ENCODE data around the gene PROC.
"Not testable (repeated sequence)": the region's sequence is repeated elsewhere in the genome, so short reads cannot be mapped to it uniquely, and the experiment has no call there.

PROC gene

GRCh38 chr2:127407661-127408003 is 10.6 kb upstream of the PROC start:
- DNase-seq (ENCODE audit: extremely low read depth, low read depth): no peak
- no peak overlapping the region for H3K4me3 ChIP-seq (replicated peaks; ENCODE audit: low read depth, low read length)
- TF ChIP-seq CTCF (IDR thresholded peaks at IDR 0.05; ENCODE audit: low read depth, low read length, missing control alignments): no peak

GRCh38 chr2:127408004-127408806 is 10.0 kb upstream of the PROC start:
- TF ChIP-seq CTCF (IDR thresholded peaks at IDR 0.05; ENCODE audit: low read depth, low read length, missing control alignments): no peak
- DNase-seq (ENCODE audit: extremely low read depth, low read depth): peak; percentile 46
- peak overlapping the region; percentile 33 for H3K4me3 ChIP-seq (replicated peaks; ENCODE audit: low read depth, low read length)

- no peak for DNase-seq (ENCODE audit: extremely low read depth, low read depth)
- no peak for TF ChIP-seq CTCF (IDR thresholded peaks at IDR 0.05; ENCODE audit: low read depth, low read length, missing control alignments)
- no peak overlapping the region for H3K4me3 ChIP-seq (replicated peaks; ENCODE audit: low read depth, low read length)
These were observed 9.5 kb upstream of the PROC start for GRCh38 chr2:127408807-127409099.

DNA sequence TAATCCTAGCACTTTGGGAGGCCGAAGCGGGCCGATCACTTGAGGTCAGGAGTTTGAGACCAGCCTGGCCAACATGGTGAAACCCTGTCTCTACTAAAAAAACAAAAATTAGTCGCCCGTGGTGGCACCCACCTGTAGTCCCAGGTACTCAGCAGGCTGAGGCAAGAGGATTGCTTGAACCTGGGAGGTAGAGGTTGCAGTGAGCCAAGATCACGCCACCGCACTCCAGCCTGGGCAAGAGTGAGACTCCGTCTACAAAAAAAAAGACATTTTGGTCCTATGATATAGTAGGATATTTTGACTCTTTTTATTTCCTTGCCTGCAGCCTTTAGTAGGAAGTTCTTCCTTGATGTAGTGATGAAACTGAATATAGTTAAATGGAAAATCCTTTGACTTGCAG is 8.5 kb upstream of the PROC start:
- not testable (repeated sequence) for H3K4me3 ChIP-seq (replicated peaks; ENCODE audit: low read depth, low read length); DNase-seq (ENCODE audit: extremely low read depth, low read depth)

DNA sequence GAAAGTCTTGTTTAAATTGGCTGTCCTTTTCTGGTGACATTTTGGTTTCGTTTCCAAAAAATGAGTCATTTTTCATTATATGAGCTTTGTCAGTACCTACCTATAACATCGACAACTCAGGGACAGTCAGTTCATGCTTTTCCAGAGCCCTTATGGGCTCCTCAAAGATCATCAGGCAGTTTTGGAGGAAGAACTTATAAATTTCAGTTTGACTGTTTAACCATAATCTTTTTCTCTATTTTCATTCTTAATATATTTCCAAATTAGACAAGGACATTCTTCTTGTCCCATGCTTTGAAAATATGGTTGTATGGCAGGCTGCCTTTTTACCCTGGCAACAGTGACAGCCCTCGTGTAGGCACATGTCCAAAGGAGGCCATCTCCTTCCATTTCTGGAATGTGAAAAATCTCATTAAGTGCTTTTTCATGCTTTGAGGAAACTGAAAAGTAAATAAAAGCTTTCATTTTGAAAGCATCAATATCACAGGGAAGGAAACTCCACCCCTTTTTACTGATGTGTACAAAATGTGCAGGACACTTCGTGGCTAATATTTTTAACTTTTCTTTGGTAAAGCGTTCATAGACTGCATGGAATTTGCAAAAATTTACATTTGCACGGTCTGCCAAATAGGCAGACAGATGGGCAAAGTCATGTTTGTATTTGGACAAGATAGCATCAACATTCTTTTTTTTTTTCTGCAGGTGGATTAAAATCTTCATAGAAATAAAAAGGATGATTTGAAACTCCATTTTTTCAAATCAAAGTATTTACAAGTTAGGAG is 7.2 kb upstream of the PROC start:
- no peak for TF ChIP-seq CTCF (IDR thresholded peaks at IDR 0.05; ENCODE audit: low read depth, low read length, missing control alignments)
- DNase-seq (ENCODE audit: extremely low read depth, low read depth): peak; percentile 68
- H3K4me3 ChIP-seq (replicated peaks; ENCODE audit: low read depth, low read length): no peak overlapping the region

GRCh38 chr2:127411653-127412369 is 6.4 kb upstream of the PROC start:
- no peak for TF ChIP-seq CTCF (IDR thresholded peaks at IDR 0.05; ENCODE audit: low read depth, low read length, missing control alignments)
- DNase-seq (ENCODE audit: extremely low read depth, low read depth): no peak
- no peak overlapping the region for H3K4me3 ChIP-seq (replicated peaks; ENCODE audit: low read depth, low read length)

DNA sequence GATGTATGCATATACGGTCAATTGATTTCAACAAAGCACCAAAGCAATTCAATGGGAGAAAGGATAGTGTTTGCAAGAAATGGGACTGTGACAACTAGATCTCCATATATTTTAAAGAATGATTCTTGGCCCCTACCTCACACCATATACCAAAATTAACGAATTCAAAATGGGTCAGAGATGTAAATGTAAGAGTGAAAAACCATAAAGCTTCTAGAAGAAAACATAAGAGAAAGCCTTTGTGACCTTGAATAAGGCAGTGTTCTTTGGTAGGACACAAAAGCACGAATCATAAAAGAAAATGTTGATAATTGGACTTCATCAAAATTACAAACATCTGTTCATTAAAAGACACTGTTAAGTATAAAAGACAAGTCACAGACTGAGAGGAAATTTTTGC is 5.0 kb upstream of the PROC start:
- H3K4me3 ChIP-seq (replicated peaks; ENCODE audit: low read depth, low read length): no peak overlapping the region
- DNase-seq (ENCODE audit: extremely low read depth, low read depth): no peak
- TF ChIP-seq CTCF (IDR thresholded peaks at IDR 0.05; ENCODE audit: low read depth, low read length, missing control alignments): no peak
